ENCODE data around the gene RBBP6.

GRCh38 chr16:24537474-24538337 is 1.7 kb upstream of the RBBP6 start:
- TF ChIP-seq CTCF (IDR thresholded peaks at IDR 0.05) (no peak), POLR2A (IDR thresholded peaks at IDR 0.05) (no peak)
